ENCODE results near the gene SEC31A.
"Not testable (repeated sequence)": the region's sequence is repeated elsewhere in the genome, so short reads cannot be mapped to it uniquely, and the experiment has no call there.

The SEC31A gene

DNA sequence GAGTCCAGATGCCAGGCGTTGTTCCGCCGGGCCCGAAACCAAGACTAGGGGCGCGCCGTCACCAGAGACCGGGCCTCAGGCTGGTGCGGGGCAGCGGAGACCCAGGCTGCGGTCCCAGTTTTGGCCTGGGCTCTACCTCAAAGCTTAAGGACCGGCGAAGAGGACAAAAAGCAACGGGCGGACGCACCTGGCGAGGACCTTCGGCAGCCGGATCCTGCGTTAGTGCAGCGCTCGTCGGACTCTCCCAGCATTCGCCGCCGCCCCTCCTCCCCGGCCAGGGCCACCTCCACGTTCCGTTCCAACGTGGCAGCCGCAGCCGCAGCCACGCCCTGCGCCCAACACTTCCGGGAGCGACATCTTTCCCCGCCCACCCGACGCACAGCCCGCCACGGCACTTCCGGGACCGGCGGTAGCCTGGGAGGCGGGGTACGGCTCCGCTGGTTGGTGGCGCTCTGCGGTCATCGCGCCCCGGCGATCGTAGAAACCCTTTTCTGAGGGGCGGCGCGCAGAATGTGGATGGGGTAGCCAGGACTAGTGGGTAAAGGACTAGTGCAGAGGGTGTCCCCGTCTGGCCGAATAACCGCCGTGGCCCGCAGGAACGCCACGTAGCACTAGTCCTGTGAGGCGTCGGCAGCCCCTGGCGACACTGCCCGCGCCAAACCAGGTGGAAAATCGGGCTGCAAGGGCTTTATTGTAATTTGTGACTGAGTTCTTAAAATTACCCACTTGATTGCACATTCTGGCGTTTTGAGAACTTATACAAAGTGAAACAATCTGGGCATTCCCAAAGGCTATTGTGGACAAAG lies at the start of gene SEC31A:
Gene SEC31A, minus strand, starts transcription at position 253 of the 806 bp plus-strand sequence. CDS start 9,217 bp downstream, outside the sequence.
- DNase-seq (ENCODE audit: low read depth, low spot score) = peak; percentile 94

- DNase-seq (ENCODE audit: low read depth, low spot score) = no peak
Observed at GRCh38 chr4:82939414-82939813, 48.5 kb upstream of the SEC31A start.

- no peak for DNase-seq (ENCODE audit: low read depth, low spot score)
Observed at GRCh38 chr4:82934441-82934840, 43.5 kb upstream of the SEC31A start.

GRCh38 chr4:82930848-82931755 lies 40.1 kb upstream of the SEC31A start:
- DNase-seq (ENCODE audit: low read depth, low spot score) = no peak

DNA sequence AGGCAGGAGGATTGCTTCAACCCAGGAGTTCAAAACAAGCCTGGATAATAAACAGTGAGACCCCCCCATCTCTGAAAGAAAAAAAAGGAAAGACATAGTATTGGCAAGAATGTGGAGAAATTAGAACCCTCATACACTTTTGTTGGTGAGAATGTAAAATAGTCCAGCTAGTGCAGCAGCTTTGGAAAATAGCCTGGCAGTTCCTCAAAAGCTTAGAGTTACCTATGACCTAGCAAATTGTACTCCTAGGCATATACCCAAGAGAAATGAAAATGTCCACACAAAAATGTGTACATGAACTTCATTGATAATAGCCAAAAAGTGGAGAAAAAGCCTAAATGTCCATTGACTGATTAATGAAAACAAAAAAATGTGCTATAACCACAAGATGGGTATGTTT lies 30.8 kb upstream of the SEC31A start:
- no peak for DNase-seq (ENCODE audit: low read depth, low spot score)

DNA sequence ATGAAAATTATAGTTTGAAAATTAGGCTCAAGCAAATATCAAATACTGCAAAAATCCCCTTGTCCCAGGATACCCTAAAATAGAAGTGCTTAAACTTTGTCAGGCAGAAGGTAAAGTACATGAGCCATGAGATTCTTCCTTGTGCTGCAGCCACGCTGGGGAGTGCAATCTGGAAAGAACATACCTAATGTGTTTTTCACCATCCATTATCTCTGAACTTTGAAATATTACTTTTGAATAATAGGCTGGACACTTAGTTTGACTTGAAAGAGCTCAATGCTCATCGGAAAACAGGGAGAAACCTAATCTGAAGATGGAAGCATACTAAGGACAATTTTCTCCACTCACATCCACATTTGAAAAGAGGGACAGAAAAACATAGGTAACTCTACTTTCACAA lies 28.4 kb upstream of the SEC31A start:
- no peak for DNase-seq (ENCODE audit: low read depth, low spot score)

- no peak for DNase-seq (ENCODE audit: low read depth, low spot score)
Observed at GRCh38 chr4:82918091-82918490, 27.1 kb upstream of the SEC31A start.

DNA sequence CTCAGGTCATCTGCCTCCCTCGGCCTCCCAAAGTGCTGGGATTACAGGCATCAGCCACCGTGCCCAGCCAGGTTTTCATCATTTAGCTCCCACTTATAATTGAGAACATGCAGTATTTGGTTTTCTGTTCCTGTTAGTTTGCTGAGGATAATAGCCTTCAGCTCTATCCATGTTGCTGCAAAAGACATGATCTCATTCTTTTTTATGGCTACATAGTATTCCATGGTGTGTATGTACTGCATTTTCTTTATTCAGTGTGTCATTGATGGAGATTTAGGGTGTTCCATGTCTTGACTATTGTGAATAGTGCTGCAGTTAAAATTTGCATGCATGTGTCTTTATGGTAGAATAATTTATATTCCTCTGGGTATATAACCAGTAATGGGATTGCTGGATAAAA lies 23.0 kb upstream of the SEC31A start:
- not testable (repeated sequence) for DNase-seq (ENCODE audit: low read depth, low spot score)

DNA sequence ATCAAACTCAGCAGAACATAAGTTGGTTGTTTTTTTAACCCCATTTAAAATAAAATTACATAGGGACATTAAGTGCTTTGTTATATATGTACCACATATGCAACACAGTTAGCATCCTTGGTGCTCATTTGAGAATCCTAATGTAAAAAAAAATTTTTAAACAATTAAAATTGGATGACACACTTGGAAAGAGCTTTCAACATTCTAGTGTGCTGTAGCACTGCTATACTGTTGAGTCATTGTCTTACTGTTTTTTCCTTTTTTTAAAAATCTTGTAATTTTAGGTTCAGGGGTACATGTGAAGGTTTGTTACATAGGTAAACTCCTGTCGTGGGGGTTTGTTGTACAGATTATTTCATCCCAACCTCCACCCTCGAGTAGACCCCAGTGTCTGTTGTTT lies 22.4 kb upstream of the SEC31A start:
- DNase-seq (ENCODE audit: low read depth, low spot score) = no peak

DNA sequence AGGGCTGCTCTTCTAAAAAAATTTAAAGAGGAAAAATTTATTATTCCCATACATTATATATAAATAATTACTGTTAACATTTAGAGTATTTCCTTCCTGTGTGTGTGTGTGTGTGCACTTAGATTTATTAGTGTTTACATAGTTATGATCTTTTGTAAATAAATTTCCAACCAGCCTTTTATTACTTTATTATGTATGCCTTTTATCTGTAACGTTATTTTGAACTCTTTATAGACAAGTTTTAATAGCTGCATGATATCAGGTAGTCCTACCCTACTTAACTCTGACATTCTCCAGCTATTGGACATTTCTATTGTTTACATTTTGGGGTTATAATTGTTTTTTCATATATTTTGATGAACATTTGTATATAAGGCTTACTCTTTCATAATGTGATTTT lies 18.4 kb upstream of the SEC31A start:
- no peak for DNase-seq (ENCODE audit: low read depth, low spot score)

GRCh38 chr4:82906469-82906868 lies 15.5 kb upstream of the SEC31A start:
- DNase-seq (ENCODE audit: low read depth, low spot score) = no peak

- no peak for DNase-seq (ENCODE audit: low read depth, low spot score)
Observed at GRCh38 chr4:82905205-82905604, 14.3 kb upstream of the SEC31A start.

GRCh38 chr4:82903737-82904136 lies 12.8 kb upstream of the SEC31A start:
- DNase-seq (ENCODE audit: low read depth, low spot score) = no peak

GRCh38 chr4:82901183-82901718 lies 10.3 kb upstream of the SEC31A start:
- no peak for DNase-seq (ENCODE audit: low read depth, low spot score)

DNA sequence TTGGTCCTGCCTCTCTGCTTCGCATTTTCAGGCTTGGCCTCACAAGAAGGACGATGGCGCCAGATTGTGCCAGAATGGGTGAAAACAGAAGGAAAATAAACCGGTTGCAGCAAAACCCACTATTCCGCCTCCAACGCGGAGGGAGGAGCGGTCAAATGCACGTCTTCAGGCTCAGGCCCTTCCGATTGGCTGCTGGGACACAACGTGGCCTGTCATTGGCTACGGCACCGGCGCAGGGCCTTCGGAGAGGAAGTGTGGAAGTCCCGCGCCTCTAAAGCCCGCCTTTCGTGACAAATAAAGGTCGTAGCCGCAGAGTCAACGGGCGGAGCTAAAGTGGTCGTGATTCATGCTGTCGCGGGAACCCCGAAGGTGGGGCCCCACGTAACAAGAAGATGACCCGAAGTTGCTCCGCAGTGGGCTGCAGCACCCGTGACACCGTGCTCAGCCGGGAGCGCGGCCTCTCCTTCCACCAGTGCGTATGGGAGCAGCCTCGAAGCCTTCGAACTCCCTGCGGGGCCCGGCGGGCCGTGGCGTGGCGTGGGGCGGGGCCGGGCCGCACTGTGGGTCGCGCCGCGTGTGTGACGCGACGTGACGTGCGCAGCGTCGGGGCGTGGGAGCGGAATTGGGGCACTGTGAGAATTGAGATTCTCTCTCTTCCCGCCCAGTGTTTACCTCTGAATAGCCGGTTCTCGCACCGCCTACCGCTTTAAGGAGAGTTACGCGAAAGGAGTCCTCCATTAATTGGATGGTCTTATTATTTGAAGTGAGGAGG lies 9.6 kb upstream of the SEC31A start, which contains the start of gene THAP9:
Gene THAP9, plus strand, starts transcription at position 325 of the 772 bp plus-strand sequence. Its CDS starts 68 bp downstream, at position 393.
- peak; percentile 98 for DNase-seq (ENCODE audit: low read depth, low spot score)

DNA sequence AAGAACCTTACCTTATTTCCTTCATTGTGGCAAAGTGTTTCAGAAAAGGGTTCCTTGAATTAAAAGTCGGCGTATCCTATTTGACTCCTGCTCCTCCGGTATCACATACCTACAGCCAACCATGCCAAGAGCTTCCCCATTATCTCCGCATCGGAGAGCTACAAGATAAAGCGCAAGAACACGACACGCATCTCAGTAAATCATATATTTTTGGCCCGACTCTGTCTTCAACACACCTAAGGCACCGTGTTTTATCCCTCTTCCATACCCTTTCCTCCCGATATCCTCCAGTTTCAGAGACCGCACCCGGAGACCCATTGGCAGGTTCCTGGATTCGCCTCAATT lies 9.1 kb upstream of the SEC31A start:
- DNase-seq (ENCODE audit: low read depth, low spot score) = no peak

DNA sequence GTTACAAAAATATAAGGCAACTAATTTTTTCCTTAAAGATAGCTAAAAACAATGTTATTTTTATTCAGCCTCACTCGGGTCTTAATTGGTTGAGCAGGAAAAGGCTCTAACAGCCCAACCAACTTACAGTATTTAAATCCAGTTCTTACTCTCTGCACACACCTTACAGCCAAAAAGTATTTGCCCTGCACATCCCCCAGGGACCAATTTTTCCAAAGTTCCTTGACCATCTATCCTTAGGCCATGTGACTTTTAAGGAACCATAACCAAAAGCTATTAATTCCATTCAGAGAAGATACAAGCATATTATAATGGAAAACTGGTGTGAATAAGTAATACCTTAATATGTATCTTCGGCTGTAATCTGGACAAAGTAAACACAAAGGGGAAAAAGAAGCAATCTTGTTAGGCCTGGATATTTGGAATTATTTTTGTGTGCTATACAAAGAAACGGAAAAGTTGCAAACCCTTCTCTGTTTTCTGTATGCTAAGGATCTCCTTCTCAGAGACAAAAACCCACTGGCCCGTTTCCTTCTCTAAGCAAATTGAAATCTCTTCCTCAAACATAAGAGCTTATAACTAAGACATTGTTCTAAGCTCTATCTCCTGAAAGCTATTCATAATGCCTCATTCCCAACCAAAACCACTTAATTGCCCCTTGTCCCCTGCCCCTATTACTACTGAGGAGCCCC lies 8.6 kb upstream of the SEC31A start:
- no peak for DNase-seq (ENCODE audit: low read depth, low spot score)

DNA sequence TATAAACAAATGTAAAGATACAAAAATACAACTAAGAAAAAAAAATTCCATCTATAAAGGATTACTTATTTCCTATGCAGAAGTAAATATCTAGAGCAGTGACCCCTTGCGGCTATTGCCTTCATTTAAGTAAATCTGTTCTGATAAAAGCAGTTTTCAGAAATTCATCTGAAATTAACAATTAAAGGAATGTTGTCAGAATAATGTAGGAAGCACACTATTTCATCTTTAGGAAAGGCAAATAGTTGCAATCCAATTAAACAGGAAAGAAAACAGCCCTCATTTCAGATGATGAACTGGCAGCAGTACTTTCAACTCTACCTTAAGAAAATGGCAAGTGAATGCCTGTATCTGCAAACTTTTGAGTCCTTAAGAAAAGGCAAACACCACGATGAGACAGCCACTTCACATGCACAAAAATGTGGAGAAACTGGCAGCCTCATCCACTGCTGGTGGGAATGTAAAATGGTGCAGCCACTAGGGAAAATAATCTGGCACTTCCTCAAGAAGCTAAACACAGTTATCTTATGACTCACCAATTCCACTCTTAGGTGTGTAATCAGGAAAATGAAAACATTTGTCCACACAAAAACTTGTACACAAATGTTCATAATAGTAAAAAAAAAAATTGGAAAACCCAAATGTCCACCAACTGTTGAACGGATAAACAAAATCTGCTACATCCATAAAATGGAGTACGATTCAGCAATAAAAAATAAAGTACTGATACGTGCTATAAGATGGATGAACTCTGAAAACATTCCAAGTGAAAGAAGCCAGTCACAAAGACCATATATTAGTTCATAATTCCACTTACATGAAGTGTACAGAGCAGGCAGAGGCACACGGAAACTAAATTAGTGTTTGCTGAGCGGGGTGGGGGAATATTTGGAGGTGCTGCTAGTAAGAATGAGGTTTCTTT lies 7.6 kb upstream of the SEC31A start:
- DNase-seq (ENCODE audit: low read depth, low spot score) = no peak

DNA sequence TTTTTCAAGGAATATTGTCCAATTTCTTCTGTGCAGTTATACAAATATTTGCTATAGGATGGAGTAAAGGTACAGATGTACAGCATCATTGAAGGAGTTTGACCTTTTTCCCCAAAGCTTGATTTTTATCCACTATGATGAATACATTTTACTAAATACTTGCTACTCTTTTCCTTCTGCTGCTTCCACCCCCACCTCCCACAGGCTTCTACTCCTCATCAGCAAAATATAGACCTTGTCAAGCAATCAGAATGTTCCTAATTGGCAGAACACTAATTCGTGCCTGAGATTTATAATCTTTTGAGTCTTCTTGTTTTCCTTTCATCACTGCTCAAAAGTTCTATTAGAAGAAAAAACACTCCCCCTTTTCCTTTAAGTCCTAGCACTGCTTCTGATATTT lies 5.8 kb upstream of the SEC31A start:
- DNase-seq (ENCODE audit: low read depth, low spot score) = no peak

DNA sequence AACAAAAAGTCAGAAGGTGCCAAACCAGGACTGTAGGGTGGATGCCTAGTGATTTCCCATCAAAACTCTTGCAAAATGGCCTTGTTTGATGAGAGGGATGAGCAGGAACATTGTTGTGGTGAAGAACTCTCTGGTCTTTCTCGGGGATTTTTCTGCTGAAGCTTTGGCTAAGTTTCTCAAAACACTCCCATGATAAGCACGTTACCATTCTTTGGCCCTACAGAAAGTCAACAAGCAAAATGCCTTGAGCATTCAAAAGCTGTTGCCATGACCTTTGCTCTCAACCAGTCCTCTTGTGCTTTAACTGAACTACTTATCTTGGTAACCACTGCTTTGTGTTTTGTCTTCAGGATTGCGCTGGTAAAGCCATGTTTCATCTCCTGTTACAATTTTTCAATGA lies 3.0 kb upstream of the SEC31A start:
- DNase-seq (ENCODE audit: low read depth, low spot score) = no peak

Measured in activated CD4-positive, CD25-positive, alpha-beta regulatory T cell treated with anti-CD3 and anti-CD28 coated beads, Interleukin-2, amount 50 U/mL, for 16 hours (primary cell).